Activated CD8-positive, alpha-beta memory T cell treated with anti-CD3 and anti-CD28 coated beads for 1 hour (primary cell): ENCODE measurements around the gene KRT6B.

Source experiments
- DNase-seq, 2 donors: peaks; one replicate each; pipeline ENCODE4 v3.0.0-alpha.2; 2020; ENCODE audit warnings: low read depth in 1 of 2; ENCODE audit errors: extremely low read depth in 1 of 2

The KRT6B gene

DNA sequence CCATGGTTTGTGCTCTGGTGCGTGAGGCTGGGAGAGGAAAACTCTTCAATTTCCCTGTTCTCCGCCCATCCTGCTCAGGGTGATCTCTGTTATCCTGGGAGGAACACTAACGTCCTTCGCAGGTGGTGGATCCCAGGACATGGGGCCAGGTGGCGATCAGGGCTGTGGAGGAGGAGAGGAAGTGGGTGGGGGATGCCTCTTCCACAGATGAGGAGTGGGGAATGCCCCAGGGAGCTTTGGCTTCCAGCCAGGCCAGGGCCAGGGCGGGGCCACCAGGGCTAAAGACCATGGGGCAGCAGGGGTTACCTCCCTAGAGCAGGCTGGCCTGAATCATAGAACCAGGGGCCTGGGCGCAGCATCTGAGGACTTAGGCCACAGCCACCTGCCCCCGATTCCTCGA lies 14.4 kb downstream of the KRT6B start:
- DNase-seq = no peak

DNA sequence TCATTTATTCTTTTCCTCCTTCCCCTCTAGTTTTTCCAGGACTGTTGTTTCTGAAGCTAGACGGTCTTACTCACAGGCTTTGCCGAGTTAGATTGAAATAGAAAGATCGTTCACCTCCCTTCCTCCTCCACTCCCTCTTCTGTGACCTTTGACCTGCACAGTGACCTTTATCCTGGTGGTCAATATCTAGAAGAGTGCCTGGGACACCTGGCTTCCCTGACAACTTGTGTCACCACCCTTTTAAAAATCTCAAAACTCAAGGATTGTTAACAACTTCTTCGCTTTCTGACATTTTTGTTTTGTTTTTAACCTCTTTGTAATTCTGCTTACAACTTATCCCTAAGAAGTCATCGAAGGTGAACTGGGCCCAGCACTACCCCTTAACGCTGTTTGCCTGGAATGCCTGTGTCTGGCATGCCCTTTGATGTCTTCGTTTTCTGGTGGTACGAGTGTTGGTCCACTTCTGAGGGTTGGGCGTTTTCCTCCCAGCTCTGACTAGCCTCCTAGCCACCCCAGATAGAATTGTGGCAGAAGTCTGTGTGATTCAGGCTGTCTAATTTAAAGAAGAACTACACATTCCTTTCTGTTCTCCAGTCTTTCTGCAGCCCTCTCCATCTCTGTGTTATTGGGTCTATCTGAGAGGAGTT lies 15.0 kb downstream of the KRT6B start:
- no peak for DNase-seq

DNA sequence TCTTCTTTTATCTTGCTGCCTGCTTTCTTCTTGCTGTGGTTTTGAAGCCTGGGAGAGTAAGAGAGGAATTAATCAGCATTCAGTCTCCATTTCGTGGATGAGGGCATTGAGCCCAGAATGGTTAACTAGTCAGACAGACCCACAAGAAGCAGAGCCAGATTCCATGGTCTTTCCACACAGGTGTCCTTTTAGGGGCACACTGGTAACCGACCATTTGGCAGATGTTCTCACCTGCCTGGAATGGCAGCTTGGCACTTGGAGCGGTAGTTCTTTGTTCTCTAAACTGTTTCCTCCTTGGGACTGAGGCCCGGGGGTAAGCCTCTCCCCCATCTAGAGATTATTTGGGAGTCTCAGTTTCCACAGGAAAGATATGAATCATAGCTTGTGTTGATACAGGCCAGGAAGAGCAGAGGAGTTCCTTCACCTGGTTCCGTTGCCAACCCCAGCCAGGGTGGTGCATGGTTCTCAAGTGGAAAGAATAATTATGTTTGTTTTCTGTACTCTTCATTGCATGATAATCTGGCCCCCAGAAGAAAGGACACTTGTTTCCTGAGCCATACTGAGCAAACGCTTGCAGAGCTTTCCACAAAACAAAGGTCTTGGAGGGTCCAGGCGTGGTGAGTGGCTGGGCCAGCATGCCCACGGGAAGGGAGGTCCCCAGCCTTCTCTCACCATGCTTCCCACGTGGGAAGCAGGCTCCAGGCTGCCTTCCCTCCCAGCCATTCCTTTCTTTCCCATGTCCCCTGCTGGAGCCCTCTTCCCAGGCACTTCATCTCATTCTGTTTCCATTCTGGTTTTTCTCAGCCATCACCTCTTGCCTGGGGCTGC lies 15.7 kb downstream of the KRT6B start:
- DNase-seq = no peak

DNA sequence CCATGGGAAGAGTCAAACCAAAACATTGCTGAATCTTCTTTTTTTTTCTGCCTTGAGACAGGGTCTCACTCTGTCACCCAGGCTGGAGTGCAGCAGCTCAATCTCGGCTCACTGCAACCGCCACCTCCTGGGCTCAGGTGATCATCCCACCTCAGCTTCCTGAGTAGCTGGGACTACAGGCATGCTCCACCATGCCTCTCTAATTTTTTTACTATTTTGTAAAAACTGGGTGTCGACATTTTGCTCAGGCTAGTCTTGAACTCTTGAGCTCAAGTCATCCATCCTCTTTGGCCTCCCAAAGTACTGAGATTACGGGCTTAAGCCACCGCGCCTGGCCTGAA lies 16.3 kb downstream of the KRT6B start:
- DNase-seq = no peak

DNA sequence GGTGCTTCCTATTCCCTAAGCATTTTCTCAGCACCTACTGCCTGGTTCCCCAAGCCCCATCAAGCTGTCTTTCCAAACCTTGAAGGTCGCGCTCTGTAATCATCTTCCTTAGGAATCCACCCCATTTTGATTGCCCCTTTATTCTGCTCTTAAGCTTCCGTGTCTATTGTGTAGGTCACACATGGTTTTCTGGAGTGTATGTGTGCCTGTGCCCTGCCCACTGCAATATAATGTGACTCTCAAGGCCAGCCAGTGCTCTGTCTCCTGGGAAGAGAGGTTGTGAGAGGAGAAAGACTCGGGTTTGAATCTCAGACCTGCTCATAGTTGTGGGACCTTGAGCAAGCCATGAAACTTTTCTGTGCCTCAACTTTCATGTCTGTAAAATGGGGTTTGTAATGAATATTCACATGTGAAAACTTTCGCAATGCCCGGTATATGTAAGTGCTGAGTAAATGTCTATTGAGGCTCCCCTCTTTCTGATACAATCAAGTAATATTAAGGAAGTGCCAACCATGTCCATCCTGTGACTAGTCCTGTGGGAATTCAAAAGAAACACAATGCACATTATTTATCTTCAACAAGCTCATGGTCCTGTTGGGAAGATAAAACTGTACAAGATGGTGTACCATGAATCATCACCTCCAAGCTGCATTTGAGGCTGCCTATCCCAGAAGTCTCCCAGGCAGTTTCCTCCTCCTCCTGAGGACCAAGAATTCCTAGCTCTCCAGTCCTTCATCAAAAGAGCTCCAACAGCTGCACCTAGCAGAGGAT lies 17.0 kb downstream of the KRT6B start:
- DNase-seq = no peak

DNA sequence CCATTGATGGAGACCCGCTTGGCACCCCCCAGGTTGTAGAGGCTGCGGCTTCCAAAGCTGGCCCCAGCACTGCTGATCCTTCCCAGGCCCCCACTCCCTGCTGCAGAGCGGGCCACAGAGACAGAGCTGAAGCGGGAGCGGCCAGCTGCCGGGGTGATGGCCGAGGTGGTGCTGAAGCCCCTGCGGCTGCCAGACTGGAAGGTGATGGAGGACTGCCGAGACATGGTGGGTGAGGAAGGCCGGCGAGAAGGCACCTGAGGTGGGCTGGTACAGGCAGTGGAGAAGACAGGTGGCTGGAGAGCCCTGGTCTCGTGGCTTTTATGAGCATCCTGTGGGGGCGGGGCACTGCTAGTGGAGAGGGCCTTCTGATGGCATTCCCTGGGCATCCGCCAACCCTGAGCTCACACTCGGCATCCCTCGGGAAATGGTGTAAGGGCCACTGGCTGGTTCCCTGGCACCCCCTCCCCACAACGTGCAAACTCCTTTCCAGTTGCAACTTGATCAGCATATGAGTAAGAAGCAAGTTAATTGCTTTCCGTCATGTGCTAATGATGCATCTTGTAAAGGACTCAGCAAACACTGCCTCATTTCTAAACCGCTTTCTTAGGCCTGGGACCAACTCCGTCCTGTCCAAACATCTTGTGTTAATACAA lies 17.7 kb downstream of the KRT6B start, which contains the start of gene KRT75:
Gene KRT75 (minus strand): TSS at position 291 of the 653 bp plus-strand sequence. CDS start 67 bp downstream, at position 224.
- DNase-seq = no peak

DNA sequence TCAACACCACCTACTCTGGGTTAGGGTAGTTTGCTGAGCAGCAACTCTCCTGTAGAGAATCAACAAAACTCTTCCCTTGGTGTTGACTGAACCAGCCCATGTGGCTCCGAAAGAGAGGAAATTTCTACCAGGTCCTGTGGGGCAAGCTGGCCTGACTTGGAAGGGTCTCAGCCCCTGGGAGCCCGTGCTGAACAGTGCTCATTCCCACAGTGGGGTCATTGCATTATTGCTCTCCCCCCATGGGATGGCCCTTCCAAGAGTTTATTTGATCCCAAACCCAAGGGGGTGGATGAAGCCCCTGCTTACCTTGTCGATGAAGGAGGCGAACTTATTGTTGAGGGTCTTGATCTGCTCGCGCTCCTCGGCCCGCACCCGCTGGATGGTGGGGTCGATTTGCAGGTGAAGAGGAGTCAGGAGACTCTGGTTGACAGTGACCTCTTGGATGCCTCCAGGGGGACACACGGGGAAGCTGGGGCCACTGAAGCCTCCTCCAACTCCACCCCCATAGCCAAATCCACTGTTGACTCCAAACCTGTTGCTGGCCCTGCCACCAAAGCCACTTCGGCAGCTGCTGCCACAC lies 18.4 kb downstream of the KRT6B start:
- DNase-seq = no peak

DNA sequence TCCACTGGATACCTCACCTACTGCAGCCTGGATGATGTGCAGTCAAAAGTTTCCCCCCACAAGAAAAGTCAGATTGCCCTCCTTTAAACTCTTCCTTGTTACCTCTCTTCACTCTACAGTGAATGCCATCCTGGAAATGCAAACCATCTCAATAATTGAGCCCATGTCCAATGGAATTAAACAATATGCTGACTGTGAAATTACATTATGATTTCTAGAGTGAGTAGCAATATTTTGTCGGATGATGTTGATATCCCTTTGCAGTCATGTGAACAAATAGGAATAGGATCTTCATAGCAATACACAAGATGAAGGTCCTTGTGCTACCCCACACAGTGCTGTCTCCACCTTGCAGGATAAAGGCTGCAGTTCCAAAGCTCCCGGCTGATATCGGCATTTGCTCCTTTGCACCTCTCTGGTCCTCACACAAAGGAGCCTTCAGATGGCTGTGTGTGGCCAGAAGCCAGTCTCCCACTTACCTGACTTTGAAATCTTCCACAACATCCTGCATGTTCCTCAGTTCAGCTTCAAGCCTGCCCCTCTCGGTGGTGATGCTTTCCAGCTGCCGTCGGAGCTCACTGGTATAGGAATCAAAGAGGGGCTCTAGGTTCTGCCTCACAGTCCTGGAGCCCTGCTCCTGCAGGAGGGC lies 19.3 kb downstream of the KRT6B start:
- DNase-seq = no peak

DNA sequence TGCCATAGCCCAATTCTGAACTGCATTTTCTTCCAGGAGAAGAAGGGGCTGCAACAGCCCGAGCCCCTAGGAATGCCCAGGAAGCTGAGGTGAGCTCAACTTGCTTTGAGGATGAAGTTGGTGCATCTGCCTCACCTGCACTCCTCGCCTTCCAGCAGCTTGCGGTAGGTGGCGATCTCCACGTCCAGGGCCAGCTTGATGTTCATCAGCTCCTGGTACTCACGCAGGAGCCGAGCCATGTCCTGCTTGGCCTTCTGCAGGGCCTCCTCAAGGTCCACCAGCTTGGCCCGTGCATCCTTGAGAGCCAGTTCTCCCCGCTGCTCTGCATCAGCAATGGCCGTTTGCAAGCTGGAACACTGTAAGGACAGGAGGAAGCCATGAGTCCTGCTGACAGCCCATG lies 23.8 kb downstream of the KRT6B start:
- no peak for DNase-seq

DNA sequence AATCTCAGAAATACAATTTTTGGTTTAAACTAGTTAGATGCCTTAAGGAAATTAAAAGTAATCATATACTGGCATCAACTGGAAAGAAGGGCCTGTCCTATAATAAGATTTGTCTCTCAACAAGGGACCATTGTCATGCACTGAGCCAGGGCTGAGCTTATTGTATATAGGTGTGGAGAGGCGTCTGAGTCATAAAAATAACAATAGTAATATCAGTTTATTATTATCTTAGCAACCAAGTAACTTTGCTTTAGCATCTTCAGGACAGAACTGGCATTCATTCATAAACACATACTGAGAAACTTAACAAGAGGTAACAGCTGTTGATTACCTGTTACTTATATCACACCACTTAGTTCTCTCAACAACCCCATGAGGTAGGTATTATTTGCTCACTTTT lies 24.9 kb downstream of the KRT6B start:
- DNase-seq = no peak

DNA sequence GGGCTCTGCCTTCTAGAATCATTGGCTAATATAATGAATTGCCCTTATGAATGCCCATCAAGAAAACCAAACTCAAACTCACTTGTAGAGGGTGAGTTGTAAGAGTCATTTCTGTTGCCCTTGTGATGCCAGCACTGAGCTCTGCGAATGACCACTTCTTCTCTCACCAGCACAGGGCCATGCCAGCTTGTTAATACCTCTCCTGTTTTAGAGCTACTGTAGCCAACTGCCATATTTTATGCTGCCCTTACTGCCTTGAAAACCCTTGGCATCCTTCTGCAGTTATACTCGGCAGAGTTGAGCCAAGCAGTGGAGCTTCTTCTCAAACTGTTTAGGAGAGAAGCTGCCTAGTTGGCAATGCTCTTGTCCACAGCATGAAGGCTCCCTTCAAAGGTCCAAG lies 25.9 kb downstream of the KRT6B start:
- no peak for DNase-seq

DNA sequence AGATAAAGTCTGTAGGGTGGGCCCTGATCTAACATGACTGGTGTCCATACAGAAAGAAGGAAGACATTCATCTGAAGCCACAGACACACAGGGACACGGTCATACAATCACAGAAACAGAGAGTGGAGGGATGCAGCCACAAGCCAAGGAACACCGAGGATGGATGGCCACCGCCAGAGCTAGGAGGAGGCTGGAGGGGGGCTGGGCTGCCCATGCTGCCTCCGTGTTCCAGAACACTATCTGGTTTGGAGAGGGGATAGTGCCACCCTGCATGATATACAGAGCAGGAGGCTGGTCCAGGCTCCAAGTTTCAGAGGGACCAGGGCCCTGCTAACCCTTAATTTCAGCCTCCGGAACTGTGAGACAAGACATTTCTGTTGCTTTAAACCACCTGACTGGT lies 26.5 kb downstream of the KRT6B start:
- DNase-seq = no peak

DNA sequence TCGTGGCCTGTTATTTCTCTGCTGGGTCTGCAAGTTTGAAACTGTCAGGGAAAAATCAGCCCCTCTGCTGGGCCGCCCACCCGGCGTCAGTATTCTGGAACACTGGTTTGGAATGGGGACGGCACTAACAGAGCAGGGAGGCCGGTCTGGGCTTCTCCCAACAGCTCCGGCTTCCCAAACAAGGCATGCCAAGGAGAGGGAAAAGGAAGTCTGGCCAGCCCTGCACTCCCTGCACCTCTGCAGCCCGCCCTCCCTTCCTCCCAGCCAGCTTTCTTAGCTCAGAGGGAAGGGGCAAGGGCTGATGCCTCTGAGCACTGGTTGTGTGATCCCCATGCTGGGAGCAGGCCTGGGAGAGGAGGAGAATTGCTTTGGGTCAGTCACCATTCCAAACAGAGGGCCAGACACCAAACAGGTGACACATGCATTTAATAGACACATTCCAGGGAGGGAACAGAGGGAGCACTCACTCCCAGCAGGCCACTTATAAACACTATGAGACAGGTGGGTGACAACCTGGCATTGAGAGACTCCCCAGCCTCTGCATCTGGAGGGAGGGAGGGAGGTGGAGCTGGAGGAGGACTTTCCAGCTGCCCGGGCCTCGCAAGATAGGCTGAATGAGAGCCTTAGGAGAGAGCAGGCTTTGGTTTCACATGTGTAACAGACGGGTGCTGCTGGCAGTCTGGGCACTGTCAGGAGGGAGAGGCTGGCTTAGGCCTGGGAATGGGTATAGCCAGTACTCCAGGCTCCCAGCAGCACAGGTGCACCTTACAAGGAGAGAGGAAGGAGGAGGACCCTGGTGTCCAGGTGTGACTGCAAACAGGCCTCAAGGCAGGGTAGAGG lies 28.1 kb downstream of the KRT6B start:
- DNase-seq = no peak

DNA sequence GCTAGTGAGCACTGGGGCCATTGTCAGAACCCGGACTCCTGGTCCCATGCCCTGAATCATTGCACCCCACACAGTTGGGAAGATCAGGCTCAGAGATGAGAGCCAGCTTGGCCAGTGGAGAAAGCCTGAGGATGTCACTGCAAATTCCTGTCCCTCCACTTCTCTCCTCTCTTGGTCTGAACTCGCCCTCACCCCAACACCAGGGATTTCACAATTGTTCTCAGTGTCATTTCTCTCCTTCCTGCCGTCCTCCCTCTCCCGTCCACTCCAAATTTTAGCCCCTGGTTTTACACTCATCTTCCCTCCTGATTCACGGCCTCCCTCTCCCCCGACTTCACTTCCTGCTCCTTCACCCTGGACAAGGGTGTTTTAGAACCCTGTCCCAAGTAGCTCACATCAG lies 28.9 kb downstream of the KRT6B start:
- no peak for DNase-seq

DNA sequence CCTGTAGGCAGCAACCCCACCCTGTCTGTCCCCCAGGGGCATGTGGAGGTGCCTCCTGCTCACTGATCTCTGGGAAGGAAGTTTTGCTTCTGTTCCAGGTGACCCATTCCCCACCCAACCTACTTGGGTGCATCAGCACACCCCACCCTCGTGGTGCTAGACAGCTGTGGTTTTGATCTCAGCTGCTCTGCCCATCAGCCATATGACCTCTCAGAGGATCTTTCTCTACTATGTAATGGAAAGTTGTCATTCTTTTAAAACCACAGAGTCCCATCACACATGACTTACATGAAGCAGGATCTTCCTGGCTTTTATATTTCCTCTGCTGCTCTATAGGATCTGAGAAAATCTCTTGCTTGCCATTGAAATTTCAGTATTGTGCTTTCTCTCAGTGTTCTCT lies 32.3 kb downstream of the KRT6B start:
- DNase-seq = no peak

DNA sequence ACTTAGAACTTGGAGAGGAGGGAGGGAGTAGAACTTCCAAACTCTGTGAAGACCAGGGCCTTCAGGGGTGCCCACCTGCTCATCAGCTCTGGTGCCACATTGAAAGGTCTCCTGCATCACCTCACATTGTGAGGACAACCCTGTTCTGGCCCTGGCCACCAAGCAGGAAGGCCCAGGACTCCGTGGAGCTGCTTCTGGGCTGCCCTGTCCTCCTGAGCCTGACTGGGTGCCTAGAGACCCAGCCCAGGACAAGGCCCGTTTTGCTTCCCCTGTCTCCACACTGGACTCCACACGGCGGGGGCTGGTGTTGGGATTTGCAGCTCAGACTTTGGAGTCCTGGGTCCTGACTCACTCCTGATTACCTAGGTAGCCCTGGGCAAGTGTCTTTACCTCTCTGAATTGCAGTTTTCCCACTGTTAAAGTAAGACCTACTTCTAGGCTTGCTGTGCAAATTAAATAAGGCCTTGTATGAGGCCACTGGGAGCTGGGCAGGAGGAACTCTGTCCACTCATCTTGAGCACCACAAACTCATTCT lies 33.3 kb downstream of the KRT6B start:
- no peak for DNase-seq

DNA sequence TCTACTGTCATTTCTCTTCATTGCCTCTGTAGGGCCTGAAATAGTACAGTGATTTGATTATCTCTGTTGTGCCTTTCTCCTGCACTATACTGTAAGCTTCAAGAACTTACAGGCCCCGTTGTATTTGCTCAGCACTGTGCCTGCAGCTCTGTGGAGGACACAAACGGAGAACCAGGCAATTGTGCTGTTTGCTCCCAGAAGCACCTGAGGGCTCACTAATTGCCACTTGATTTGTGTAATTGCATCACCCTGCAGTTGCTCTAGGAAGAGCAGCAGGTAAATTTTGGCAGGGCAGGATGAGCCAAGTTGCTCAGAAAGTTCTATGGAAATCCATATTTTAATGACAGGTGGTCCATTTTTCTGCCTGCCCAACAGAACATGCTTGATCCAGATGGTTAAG lies 34.2 kb downstream of the KRT6B start:
- no peak for DNase-seq

DNA sequence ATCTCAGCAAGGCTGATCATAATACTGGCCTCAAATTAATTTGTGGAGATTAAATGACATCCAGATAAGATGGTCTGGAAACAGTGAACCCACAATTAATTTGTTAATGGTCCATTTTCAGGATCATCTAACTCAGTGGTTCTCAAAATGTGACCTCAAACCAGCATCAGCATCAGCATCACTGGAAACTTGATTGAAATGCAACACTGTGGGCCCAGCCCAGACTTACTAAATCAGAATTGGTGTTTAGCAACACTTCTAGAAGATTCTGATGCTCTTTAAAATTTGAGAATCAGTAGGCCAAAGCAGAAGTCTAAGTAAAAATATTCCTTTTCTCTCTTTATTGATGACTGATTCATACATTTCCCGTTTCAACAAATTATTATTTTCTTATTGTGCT lies 35.2 kb downstream of the KRT6B start:
- DNase-seq = no peak
